Measurements from ENCODE around the gene TMEM145. TPM values are rescaled to one million over a fixed set of nuclear protein-coding genes. Genes with fewer than 3 reads are reported as not detected.

TMEM145 gene
- polyA plus RNA-seq, 3 donors, result not detected

DNA sequence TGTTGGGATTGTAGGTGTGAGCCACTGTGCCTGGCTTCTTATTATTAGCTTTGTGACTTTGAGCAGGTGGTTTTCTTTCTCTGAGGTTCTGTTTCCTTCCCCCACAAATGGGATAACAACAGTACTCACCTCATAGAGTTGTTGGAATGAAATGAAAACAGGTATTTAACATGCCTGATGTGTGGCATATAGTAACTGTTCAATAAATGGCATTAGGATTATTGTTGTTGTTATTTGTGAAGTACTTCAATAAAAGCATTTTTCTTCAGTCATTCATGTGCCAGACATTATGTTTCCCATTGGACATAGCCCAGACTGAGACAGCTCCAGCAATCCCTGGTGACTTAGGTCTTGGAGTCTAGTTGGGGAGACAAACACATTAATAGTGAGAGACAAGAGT lies 13.9 kb downstream of the TMEM145 start:
- no peaks in the 10 kb centered on the region for H4K20me1 ChIP-seq (ENCODE audit: insufficient read depth, low read length)
- no peak overlapping the region for H3K4me2 ChIP-seq (replicated peaks; ENCODE audit: extremely low read depth, low read length, poor library complexity, severe bottlenecking)
- no peak overlapping the region for H3K27ac Mint-ChIP-seq
- peaks cover 9% of the 10 kb centered on the region for H3K79me2 ChIP-seq (ENCODE audit: insufficient read depth, low read length)
- no peak overlapping the region for H3K4me3 Mint-ChIP-seq
- H2AFZ ChIP-seq (ENCODE audit: insufficient read depth, low read depth, low read length, poor library complexity, severe bottlenecking), result no peak overlapping the region
- H3K4me1 Mint-ChIP-seq, result peaks cover 33% of the 10 kb centered on the region
- H3K27me3 Mint-ChIP-seq (ENCODE audit: low read depth in 3 of 3), result peaks cover 24 to 34% (median 30%) of the 10 kb centered on the region in 3 donors
- H3K4me3 ChIP-seq (replicated peaks in 1 of 3; ENCODE audit: low read depth in 2 of 3, low read length in 3 of 3), result no peak overlapping the region
- TF ChIP-seq, protein P1, sequence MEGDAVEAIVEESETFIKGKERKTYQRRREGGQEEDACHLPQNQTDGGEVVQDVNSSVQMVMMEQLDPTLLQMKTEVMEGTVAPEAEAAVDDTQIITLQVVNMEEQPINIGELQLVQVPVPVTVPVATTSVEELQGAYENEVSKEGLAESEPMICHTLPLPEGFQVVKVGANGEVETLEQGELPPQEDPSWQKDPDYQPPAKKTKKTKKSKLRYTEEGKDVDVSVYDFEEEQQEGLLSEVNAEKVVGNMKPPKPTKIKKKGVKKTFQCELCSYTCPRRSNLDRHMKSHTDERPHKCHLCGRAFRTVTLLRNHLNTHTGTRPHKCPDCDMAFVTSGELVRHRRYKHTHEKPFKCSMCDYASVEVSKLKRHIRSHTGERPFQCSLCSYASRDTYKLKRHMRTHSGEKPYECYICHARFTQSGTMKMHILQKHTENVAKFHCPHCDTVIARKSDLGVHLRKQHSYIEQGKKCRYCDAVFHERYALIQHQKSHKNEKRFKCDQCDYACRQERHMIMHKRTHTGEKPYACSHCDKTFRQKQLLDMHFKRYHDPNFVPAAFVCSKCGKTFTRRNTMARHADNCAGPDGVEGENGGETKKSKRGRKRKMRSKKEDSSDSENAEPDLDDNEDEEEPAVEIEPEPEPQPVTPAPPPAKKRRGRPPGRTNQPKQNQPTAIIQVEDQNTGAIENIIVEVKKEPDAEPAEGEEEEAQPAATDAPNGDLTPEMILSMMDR (IDR thresholded peaks at IDR 0.05), result no peak
- intact Hi-C loops (cut with micrococcal nuclease), result loop anchor here in 1 of 2 donors (5.0 to 10.0 kb wide), 2 partner anchors 192 to 220 kb away; partner anchors contain the start of gene POU2F2
- peaks cover 4 to 8% of the 10 kb centered on the region in 2 donors for H3K36me3 Mint-ChIP-seq
- H3K27ac ChIP-seq (ENCODE audit: low read depth in 1 of 2, low read length in 2 of 2), result no peak overlapping the region
- peaks cover 14 to 27% of the 10 kb centered on the region in 2 donors for H3K4me1 ChIP-seq (ENCODE audit: control insufficient read depth in 1 of 2, insufficient read depth in 2 of 2, low read length in 2 of 2)
- no peak overlapping the region for H3K9ac ChIP-seq (ENCODE audit: insufficient read depth, low read length, poor library complexity, severe bottlenecking)
- no peak for DNase-seq
- H3K27me3 ChIP-seq (ENCODE audit: control insufficient read depth in 2 of 2, insufficient read depth in 2 of 2, low read length in 2 of 2), result peaks cover 21 to 28% of the 10 kb centered on the region in 2 donors
- H3K9me3 ChIP-seq (replicated peaks in 1 of 2; ENCODE audit: control insufficient read depth in 1 of 2, insufficient read depth in 1 of 2, low read length in 2 of 2), result peaks cover 0 to 7% of the 10 kb centered on the region in 2 donors
- H3K36me3 ChIP-seq (replicated peaks in 1 of 2; ENCODE audit: control insufficient read depth in 1 of 2, insufficient read depth in 2 of 2, low read length in 2 of 2), result no peaks in the 10 kb centered on the region
- H3K9me3 Mint-ChIP-seq, result peaks cover 0 to 10% (median 8%) of the 10 kb centered on the region in 7 donors

DNA sequence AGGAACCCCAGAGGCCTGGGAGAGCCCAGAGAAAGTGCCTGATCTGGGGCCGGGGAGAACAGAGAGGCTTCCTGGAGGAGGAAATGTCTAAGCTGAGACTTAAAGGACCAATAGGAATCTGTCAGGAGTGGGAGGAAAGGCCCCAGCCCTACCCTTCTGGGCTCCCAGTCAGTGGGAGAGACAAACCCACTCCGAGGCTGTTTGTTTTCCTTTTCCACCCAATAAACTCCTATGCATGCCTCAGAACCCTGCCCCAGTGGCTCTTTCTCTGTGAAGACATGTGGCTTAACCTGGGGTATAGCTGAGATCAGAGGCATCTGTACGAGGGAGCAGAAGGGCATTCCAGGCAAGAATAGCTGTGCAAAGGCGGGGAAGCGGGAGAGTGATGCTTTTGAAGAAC lies 14.3 kb downstream of the TMEM145 start:
- Histone ChIP-seq H3K9ac (ENCODE audit: insufficient read depth, low read length, poor library complexity, severe bottlenecking) (no peak overlapping the region), H3K9me3 (replicated peaks in 1 of 2; ENCODE audit: control insufficient read depth in 1 of 2, insufficient read depth in 1 of 2, low read length in 2 of 2) (peaks cover 0 to 7% of the 10 kb centered on the region in 2 donors), H3K79me2 (ENCODE audit: insufficient read depth, low read length) (peaks cover 9% of the 10 kb centered on the region), H3K4me1 (ENCODE audit: control insufficient read depth in 1 of 2, insufficient read depth in 2 of 2, low read length in 2 of 2) (peaks cover 14 to 27% of the 10 kb centered on the region in 2 donors), H4K20me1 (ENCODE audit: insufficient read depth, low read length) (no peaks in the 10 kb centered on the region), H3K36me3 (replicated peaks in 1 of 2; ENCODE audit: control insufficient read depth in 1 of 2, insufficient read depth in 2 of 2, low read length in 2 of 2) (no peaks in the 10 kb centered on the region), H3K4me3 (replicated peaks in 1 of 3; ENCODE audit: low read depth in 2 of 3, low read length in 3 of 3) (no peak overlapping the region), H3K27me3 (ENCODE audit: control insufficient read depth in 2 of 2, insufficient read depth in 2 of 2, low read length in 2 of 2) (peaks cover 17 to 24% of the 10 kb centered on the region in 2 donors), H3K4me2 (replicated peaks; ENCODE audit: extremely low read depth, low read length, poor library complexity, severe bottlenecking) (no peak overlapping the region), H3K27ac (ENCODE audit: low read depth in 1 of 2, low read length in 2 of 2) (no peak overlapping the region), H2AFZ (ENCODE audit: insufficient read depth, low read depth, low read length, poor library complexity, severe bottlenecking) (no peak overlapping the region)
- peaks cover 4 to 8% of the 10 kb centered on the region in 2 donors for H3K36me3 Mint-ChIP-seq
- no peak overlapping the region for H3K27ac Mint-ChIP-seq
- H3K9me3 Mint-ChIP-seq, result peaks cover 0 to 10% (median 8%) of the 10 kb centered on the region in 7 donors
- no peak overlapping the region for H3K4me3 Mint-ChIP-seq
- TF ChIP-seq, protein P1 (IDR thresholded peaks at IDR 0.05), result no peak
- peaks cover 33% of the 10 kb centered on the region for H3K4me1 Mint-ChIP-seq
- WGBS (ENCODE audit: insufficient coverage), result 90% methylated on average over 3 of the region's 5 CpGs
- H3K27me3 Mint-ChIP-seq (ENCODE audit: low read depth in 3 of 3), result peaks cover 20 to 29% (median 25%) of the 10 kb centered on the region in 3 donors
- no peak for DNase-seq
- intact Hi-C loops (cut with micrococcal nuclease), result loop anchor here in 1 of 2 donors (5.0 to 10.0 kb wide), 2 partner anchors 193 to 220 kb away; partner anchors contain the start of gene POU2F2
